NCI-H187 (cell line): ENCODE results near the gene PNLIPRP2.

Experiments used
- DNase-seq, 2 experiments: peaks; one replicate each; lab custom pipeline; 2025; lab: John Stamatoyannopoulos, UW

The PNLIPRP2 gene

GRCh38 chr10:116655568-116655967 is 34.8 kb downstream of the PNLIPRP2 start:
- no peak for DNase-seq

GRCh38 chr10:116656044-116656443 is 35.3 kb downstream of the PNLIPRP2 start:
- DNase-seq = no peak

- no peak for DNase-seq
These were observed 37.3 kb downstream of the PNLIPRP2 start for GRCh38 chr10:116657863-116658551.

GRCh38 chr10:116659049-116659670 is 38.4 kb downstream of the PNLIPRP2 start:
- no peak for DNase-seq

GRCh38 chr10:116660860-116661259 is 40.1 kb downstream of the PNLIPRP2 start:
- DNase-seq = no peak

- DNase-seq = no peak
These were observed 42.6 kb downstream of the PNLIPRP2 start for GRCh38 chr10:116663342-116663741.

GRCh38 chr10:116664631-116665030 is 43.9 kb downstream of the PNLIPRP2 start:
- DNase-seq = no peak

- no peak for DNase-seq
These were observed 44.9 kb downstream of the PNLIPRP2 start for GRCh38 chr10:116665541-116666125.

- DNase-seq = no peak
These were observed 46.7 kb downstream of the PNLIPRP2 start for GRCh38 chr10:116667484-116667883.

- DNase-seq = no peak
These were observed 47.3 kb downstream of the PNLIPRP2 start for GRCh38 chr10:116668018-116668417.

- DNase-seq = no peak
These were observed 47.7 kb downstream of the PNLIPRP2 start for GRCh38 chr10:116668446-116668845.

- no peak for DNase-seq
These were observed 48.3 kb downstream of the PNLIPRP2 start for GRCh38 chr10:116669080-116669479.

- no peak for DNase-seq
These were observed 49.3 kb downstream of the PNLIPRP2 start for GRCh38 chr10:116669832-116670644.

- DNase-seq = no peak
These were observed 50.0 kb downstream of the PNLIPRP2 start for GRCh38 chr10:116670706-116671105.

GRCh38 chr10:116671274-116671926 is 50.6 kb downstream of the PNLIPRP2 start:
- no peak for DNase-seq

- DNase-seq = no peak
These were observed 52.1 kb downstream of the PNLIPRP2 start for GRCh38 chr10:116672891-116673290.

GRCh38 chr10:116673866-116674265 is 53.1 kb downstream of the PNLIPRP2 start:
- no peak for DNase-seq

GRCh38 chr10:116674901-116675423 is 54.2 kb downstream of the PNLIPRP2 start:
- DNase-seq = no peak

GRCh38 chr10:116676118-116676517 is 55.4 kb downstream of the PNLIPRP2 start:
- DNase-seq = no peak

- DNase-seq = no peak
These were observed 55.9 kb downstream of the PNLIPRP2 start for GRCh38 chr10:116676633-116677032.

GRCh38 chr10:116679351-116679750 is 58.6 kb downstream of the PNLIPRP2 start:
- DNase-seq = no peak

GRCh38 chr10:116683166-116683565 is 62.4 kb downstream of the PNLIPRP2 start:
- DNase-seq = no peak
